Uterus (tissue), 2 donors: ENCODE data around the gene IFIT2.

Experiments
- POLR2A ChIP-seq, 2 donors: fragments of 450-650 bp; IDR thresholded peaks; one replicate each; pipeline ENCODE4 v1.6.1; 2016; ENCODE audit warnings: antibody characterized with exemption in 2 of 2, mild to moderate bottlenecking in 1 of 2, moderate library complexity in 1 of 2
- TF ChIP-seq, protein P1 (sequence below), 4 experiments: fragments of 200-600 bp in 2 of 4; fragments of 450-650 bp in 2 of 4; sonication (generic) in 2 of 4; IDR thresholded peaks; one replicate each; pipeline ENCODE4 v1.5.1; 2016 to 2019; ENCODE audit warnings: antibody characterized with exemption in 4 of 4, mild to moderate bottlenecking in 2 of 4, moderate library complexity in 1 of 4

DNA sequence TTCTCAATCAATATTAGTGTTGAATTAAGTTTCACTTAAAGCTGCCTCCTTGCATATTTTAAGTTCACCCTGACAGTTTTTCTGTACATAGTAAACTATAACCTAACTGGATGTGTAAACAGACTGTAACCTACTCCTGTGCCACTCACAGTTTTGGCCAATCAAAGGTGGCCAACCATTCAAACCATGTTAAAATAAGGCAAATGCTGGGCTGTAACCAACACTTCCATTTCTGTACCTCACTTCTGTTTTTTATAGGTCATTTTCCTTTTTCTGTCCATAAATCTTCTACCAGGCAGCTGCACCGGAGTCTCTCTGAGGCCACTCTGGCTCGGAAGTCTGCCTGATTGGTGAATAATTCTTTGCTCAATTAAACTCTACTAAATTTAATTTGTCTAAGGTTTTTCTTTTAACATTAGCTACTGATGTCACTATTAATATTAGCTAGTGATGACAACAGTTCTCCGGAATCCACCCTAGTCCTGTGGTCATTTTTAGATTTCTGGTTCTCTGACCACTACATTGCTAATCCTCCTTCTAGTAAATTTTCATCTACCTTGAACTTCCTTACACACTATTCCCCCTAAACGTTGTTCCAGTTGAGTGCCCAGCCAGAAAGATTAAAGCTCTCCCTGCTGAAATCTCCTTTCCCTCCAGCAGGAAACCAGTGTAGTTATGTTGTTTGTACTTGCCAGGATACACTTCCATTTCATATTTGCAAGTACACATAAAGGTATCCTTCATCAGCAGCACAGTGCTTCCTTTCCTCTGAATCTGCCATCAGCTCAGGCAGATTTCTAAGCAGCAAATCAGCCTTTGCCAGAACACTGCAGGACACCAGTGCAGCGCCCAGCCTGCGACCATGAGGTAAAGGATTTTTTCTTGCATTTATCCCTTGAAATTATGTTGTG is 18.6 kb upstream of the IFIT2 start:
- TF ChIP-seq, protein P1, sequence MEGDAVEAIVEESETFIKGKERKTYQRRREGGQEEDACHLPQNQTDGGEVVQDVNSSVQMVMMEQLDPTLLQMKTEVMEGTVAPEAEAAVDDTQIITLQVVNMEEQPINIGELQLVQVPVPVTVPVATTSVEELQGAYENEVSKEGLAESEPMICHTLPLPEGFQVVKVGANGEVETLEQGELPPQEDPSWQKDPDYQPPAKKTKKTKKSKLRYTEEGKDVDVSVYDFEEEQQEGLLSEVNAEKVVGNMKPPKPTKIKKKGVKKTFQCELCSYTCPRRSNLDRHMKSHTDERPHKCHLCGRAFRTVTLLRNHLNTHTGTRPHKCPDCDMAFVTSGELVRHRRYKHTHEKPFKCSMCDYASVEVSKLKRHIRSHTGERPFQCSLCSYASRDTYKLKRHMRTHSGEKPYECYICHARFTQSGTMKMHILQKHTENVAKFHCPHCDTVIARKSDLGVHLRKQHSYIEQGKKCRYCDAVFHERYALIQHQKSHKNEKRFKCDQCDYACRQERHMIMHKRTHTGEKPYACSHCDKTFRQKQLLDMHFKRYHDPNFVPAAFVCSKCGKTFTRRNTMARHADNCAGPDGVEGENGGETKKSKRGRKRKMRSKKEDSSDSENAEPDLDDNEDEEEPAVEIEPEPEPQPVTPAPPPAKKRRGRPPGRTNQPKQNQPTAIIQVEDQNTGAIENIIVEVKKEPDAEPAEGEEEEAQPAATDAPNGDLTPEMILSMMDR (IDR thresholded peaks at IDR 0.05) = no peak
- TF ChIP-seq POLR2A (IDR thresholded peaks at IDR 0.05) = no peak
